ENCODE data around the gene GATA2.

- TF ChIP-seq CTCF (IDR thresholded peaks at IDR 0.05), result no peak
- no peak for TF ChIP-seq POLR2AphosphoS5 (IDR thresholded peaks at IDR 0.05)
- no peak for TF ChIP-seq POLR2A (IDR thresholded peaks at IDR 0.05)
Measured at GRCh38 chr3:128532012-128532983, 39.3 kb upstream of the GATA2 start.

Measured in prostate gland (tissue), 2 donors.